GM19023 (cell line): ENCODE results near the gene THAP4.

Source experiments
- ATAC-seq: cut with Tn5 transposase; IDR thresholded peaks from one replicate; pipeline ENCODE4 v1.9.1; 2021; ENCODE audit warnings: mild to moderate bottlenecking, moderate library complexity; ENCODE audit not compliant: unreplicated experiment

The THAP4 gene

DNA sequence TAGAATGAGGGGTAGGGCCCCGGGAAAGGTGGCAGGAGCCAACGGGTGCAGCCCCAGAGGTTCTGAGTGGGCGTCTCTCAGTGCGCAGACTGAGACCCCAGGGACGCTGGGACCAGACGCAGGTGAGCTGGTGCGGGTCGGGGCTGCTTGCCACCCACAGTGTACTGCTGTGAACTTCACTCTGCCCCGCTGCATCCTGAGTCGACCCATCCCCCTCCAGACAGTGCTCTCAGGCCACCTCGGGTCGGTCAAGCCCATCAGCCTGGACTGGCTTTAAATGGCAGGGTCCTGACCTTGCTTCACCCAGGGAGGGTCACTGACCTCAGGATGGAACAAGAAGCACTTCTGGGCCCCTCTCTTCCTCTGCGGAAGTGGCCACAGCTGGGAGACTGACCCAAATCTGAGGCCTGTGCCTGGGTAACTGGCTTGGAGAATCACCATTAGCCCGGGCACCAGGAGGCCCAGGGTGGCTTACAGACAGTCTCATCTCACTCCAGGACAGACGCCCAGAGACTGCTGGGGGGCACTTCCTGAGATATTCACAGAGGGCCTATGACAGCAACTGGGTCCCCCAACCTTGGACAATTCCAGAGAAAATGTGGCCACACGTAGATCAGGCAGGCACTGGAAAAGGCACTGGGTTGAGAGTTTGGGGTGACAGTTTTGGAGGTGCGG lies 102.1 kb downstream of the THAP4 start:
- no peak for ATAC-seq
